ENCODE measurements around the gene ZNF639. TPM values are rescaled to one million over a fixed set of nuclear protein-coding genes. Genes with fewer than 3 reads are reported as not detected.

The ZNF639 gene
- total and polyA plus RNA-seq, 2 experiments from 2014 or later: 29.3 to 60.3 TPM

- WGBS (ENCODE audit: low lambda C conversion rate, missing lambda C conversion rate): 97% methylated on average over 4 of the region's 4 CpGs
- Histone ChIP-seq H3K27ac (no peak overlapping the region), H3K36me3 (replicated peaks; ENCODE audit: insufficient read depth, low read depth) (peaks cover 4% of the 10 kb centered on the region), H2AFZ (no peak overlapping the region), H4K20me1 (ENCODE audit: insufficient read depth, poor library complexity, severe bottlenecking) (peaks cover 15% of the 10 kb centered on the region), H3K79me2 (peaks cover 32% of the 10 kb centered on the region), H3K4me1 (ENCODE audit: insufficient read depth) (no peaks in the 10 kb centered on the region), H3K4me2 (no peak overlapping the region), H3K9me3 (ENCODE audit: low read depth) (no peaks in the 10 kb centered on the region), H3K4me3 (no peak overlapping the region), H3K27me3 (no peaks in the 10 kb centered on the region), H3K9me2 (replicated peaks; ENCODE audit: insufficient read depth) (no peaks in the 10 kb centered on the region)
- no peak for DNase-seq (ENCODE audit: low spot score)
- no peak for TF ChIP-seq EZH2 (IDR thresholded peaks at IDR 0.05; ENCODE audit: borderline replicate concordance)
- TF ChIP-seq CTCF (IDR thresholded peaks at IDR 0.05; ENCODE audit: poor library complexity): no peak
- TF ChIP-seq EZH2phosphoT487 (IDR thresholded peaks at IDR 0.05; ENCODE audit: low read depth, severe bottlenecking, unreplicated experiment): no peak
Observed at GRCh38 chr3:179332240-179332639, 9.4 kb downstream of the ZNF639 start.

- no peaks in the 10 kb centered on the region for H3K4me1 ChIP-seq (ENCODE audit: insufficient read depth)
- peaks cover 7% of the 10 kb centered on the region for H4K20me1 ChIP-seq (ENCODE audit: insufficient read depth, poor library complexity, severe bottlenecking)
- H3K27me3 ChIP-seq: no peaks in the 10 kb centered on the region
- peaks cover 24% of the 10 kb centered on the region for H3K79me2 ChIP-seq
- WGBS (ENCODE audit: low lambda C conversion rate, missing lambda C conversion rate): 96% methylated on average over 2 of the region's 2 CpGs
- no peak overlapping the region for H3K4me2 ChIP-seq
- H3K36me3 ChIP-seq (replicated peaks; ENCODE audit: insufficient read depth, low read depth): peaks cover 4% of the 10 kb centered on the region
- DNase-seq (ENCODE audit: low spot score): no peak
- TF ChIP-seq EZH2phosphoT487 (IDR thresholded peaks at IDR 0.05; ENCODE audit: low read depth, severe bottlenecking, unreplicated experiment): no peak
- TF ChIP-seq CTCF (IDR thresholded peaks at IDR 0.05; ENCODE audit: poor library complexity): no peak
- TF ChIP-seq EZH2 (IDR thresholded peaks at IDR 0.05; ENCODE audit: borderline replicate concordance): no peak
- H3K9me2 ChIP-seq (replicated peaks; ENCODE audit: insufficient read depth): no peaks in the 10 kb centered on the region
- H3K4me3 ChIP-seq: no peak overlapping the region
- H2AFZ ChIP-seq: no peak overlapping the region
- no peaks in the 10 kb centered on the region for H3K9me3 ChIP-seq (ENCODE audit: low read depth)
- H3K27ac ChIP-seq: no peak overlapping the region
Observed at GRCh38 chr3:179333084-179333483, 10.3 kb downstream of the ZNF639 start.

GRCh38 chr3:179336345-179336929, 13.6 kb downstream of the ZNF639 start:
- Histone ChIP-seq H3K4me1 (ENCODE audit: insufficient read depth) (no peaks in the 10 kb centered on the region), H4K20me1 (ENCODE audit: insufficient read depth, poor library complexity, severe bottlenecking) (no peaks in the 10 kb centered on the region), H3K9me3 (ENCODE audit: low read depth) (no peaks in the 10 kb centered on the region), H3K79me2 (peaks cover 9% of the 10 kb centered on the region), H3K27ac (no peak overlapping the region), H3K9me2 (replicated peaks; ENCODE audit: insufficient read depth) (no peaks in the 10 kb centered on the region), H3K4me3 (no peak overlapping the region), H3K27me3 (no peaks in the 10 kb centered on the region), H3K36me3 (replicated peaks; ENCODE audit: insufficient read depth, low read depth) (peaks cover 4% of the 10 kb centered on the region), H2AFZ (no peak overlapping the region), H3K4me2 (no peak overlapping the region)
- no peak for DNase-seq (ENCODE audit: low spot score)
- 88% methylated on average over 1 of the region's 1 CpG for WGBS (ENCODE audit: low lambda C conversion rate, missing lambda C conversion rate)
- TF ChIP-seq EZH2 (IDR thresholded peaks at IDR 0.05; ENCODE audit: borderline replicate concordance): no peak
- no peak for TF ChIP-seq CTCF (IDR thresholded peaks at IDR 0.05; ENCODE audit: poor library complexity)
- no peak for TF ChIP-seq EZH2phosphoT487 (IDR thresholded peaks at IDR 0.05; ENCODE audit: low read depth, severe bottlenecking, unreplicated experiment)

Data from hepatocyte (in vitro differentiated cells).